Measurements from ENCODE around the gene SCN1B. TPM values are rescaled to one million over a fixed set of nuclear protein-coding genes. Genes with fewer than 3 reads are reported as not detected.

SCN1B gene
- total RNA-seq, 1 experiment from 2014 or later, result 8.0 TPM

DNA sequence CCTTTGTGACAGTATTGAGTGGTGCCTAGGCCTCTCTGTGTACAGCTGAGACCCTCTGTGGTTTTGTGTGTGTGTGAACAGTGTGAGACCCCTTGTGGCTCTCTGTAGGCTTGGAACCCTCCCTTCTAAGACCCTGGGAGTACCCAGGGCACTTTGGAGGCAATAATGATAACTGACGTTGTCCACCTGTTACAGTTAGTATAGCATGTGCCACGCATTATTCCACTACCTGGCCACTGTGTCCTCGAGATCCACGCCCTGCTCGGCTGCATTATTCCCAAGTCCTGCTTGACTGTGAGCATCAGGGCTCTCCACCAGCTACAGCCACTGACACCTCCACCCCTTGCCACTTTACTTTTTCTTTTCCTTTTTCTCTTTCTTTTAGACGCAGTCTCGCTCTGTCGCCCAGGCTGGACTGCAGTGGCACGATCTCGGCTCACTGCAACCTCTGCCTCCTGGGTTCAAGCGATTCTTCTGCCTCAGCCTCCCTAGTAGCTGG is 28.2 kb upstream of the SCN1B start:
- TF ChIP-seq, protein P1, sequence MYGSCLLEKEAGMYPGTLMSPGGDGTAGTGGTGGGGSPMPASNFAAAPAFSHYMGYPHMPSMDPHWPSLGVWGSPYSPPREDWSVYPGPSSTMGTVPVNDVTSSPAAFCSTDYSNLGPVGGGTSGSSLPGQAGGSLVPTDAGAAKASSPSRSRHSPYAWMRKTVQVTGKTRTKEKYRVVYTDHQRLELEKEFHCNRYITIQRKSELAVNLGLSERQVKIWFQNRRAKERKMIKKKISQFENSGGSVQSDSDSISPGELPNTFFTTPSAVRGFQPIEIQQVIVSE (CRISPR knock-in tag; IDR thresholded peaks at IDR 0.05; ENCODE audit: borderline replicate concordance), result no peak
- TF ChIP-seq ELF4 (CRISPR knock-in tag; IDR thresholded peaks at IDR 0.05; ENCODE audit: low read depth) (no peak), PRRX2 (CRISPR knock-in tag; IDR thresholded peaks at IDR 0.05) (no peak), FOXK1 (CRISPR knock-in tag; IDR thresholded peaks at IDR 0.05) (no peak), TCF7 (CRISPR knock-in tag; IDR thresholded peaks at IDR 0.05; ENCODE audit: low read depth) (no peak), TEAD1 (CRISPR knock-in tag; IDR thresholded peaks at IDR 0.05) (no peak), NFYB (CRISPR knock-in tag; conservative IDR thresholded peaks at IDR 0.05; ENCODE audit: low read depth) (no peak), CBFB (CRISPR knock-in tag; IDR thresholded peaks at IDR 0.05; ENCODE audit: low read depth) (no peak), SOX15 (CRISPR knock-in tag; IDR thresholded peaks at IDR 0.05) (no peak), FOXP1 (CRISPR knock-in tag; IDR thresholded peaks at IDR 0.05; ENCODE audit: borderline replicate concordance) (no peak), TEAD4 (CRISPR knock-in tag; IDR thresholded peaks at IDR 0.05) (no peak), ZNF423 (CRISPR knock-in tag; IDR thresholded peaks at IDR 0.05) (no peak), NFE2L1 (CRISPR knock-in tag; IDR thresholded peaks at IDR 0.05) (no peak), ZBTB21 (CRISPR knock-in tag; IDR thresholded peaks at IDR 0.05; ENCODE audit: borderline replicate concordance) (no peak)
- TF ChIP-seq, protein P2, sequence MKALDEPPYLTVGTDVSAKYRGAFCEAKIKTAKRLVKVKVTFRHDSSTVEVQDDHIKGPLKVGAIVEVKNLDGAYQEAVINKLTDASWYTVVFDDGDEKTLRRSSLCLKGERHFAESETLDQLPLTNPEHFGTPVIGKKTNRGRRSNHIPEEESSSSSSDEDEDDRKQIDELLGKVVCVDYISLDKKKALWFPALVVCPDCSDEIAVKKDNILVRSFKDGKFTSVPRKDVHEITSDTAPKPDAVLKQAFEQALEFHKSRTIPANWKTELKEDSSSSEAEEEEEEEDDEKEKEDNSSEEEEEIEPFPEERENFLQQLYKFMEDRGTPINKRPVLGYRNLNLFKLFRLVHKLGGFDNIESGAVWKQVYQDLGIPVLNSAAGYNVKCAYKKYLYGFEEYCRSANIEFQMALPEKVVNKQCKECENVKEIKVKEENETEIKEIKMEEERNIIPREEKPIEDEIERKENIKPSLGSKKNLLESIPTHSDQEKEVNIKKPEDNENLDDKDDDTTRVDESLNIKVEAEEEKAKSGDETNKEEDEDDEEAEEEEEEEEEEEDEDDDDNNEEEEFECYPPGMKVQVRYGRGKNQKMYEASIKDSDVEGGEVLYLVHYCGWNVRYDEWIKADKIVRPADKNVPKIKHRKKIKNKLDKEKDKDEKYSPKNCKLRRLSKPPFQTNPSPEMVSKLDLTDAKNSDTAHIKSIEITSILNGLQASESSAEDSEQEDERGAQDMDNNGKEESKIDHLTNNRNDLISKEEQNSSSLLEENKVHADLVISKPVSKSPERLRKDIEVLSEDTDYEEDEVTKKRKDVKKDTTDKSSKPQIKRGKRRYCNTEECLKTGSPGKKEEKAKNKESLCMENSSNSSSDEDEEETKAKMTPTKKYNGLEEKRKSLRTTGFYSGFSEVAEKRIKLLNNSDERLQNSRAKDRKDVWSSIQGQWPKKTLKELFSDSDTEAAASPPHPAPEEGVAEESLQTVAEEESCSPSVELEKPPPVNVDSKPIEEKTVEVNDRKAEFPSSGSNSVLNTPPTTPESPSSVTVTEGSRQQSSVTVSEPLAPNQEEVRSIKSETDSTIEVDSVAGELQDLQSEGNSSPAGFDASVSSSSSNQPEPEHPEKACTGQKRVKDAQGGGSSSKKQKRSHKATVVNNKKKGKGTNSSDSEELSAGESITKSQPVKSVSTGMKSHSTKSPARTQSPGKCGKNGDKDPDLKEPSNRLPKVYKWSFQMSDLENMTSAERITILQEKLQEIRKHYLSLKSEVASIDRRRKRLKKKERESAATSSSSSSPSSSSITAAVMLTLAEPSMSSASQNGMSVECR (CRISPR knock-in tag; IDR thresholded peaks at IDR 0.05; ENCODE audit: borderline replicate concordance), result no peak
- TF ChIP-seq, protein P3, sequence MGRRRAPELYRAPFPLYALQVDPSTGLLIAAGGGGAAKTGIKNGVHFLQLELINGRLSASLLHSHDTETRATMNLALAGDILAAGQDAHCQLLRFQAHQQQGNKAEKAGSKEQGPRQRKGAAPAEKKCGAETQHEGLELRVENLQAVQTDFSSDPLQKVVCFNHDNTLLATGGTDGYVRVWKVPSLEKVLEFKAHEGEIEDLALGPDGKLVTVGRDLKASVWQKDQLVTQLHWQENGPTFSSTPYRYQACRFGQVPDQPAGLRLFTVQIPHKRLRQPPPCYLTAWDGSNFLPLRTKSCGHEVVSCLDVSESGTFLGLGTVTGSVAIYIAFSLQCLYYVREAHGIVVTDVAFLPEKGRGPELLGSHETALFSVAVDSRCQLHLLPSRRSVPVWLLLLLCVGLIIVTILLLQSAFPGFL (CRISPR knock-in tag; IDR thresholded peaks at IDR 0.05; ENCODE audit: borderline replicate concordance), result no peak
- TF ChIP-seq, protein P4, sequence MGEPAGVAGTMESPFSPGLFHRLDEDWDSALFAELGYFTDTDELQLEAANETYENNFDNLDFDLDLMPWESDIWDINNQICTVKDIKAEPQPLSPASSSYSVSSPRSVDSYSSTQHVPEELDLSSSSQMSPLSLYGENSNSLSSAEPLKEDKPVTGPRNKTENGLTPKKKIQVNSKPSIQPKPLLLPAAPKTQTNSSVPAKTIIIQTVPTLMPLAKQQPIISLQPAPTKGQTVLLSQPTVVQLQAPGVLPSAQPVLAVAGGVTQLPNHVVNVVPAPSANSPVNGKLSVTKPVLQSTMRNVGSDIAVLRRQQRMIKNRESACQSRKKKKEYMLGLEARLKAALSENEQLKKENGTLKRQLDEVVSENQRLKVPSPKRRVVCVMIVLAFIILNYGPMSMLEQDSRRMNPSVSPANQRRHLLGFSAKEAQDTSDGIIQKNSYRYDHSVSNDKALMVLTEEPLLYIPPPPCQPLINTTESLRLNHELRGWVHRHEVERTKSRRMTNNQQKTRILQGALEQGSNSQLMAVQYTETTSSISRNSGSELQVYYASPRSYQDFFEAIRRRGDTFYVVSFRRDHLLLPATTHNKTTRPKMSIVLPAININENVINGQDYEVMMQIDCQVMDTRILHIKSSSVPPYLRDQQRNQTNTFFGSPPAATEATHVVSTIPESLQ (CRISPR knock-in tag; IDR thresholded peaks at IDR 0.05), result no peak
- TF ChIP-seq, protein P5, sequence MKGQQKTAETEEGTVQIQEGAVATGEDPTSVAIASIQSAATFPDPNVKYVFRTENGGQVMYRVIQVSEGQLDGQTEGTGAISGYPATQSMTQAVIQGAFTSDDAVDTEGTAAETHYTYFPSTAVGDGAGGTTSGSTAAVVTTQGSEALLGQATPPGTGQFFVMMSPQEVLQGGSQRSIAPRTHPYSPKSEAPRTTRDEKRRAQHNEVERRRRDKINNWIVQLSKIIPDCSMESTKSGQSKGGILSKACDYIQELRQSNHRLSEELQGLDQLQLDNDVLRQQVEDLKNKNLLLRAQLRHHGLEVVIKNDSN (CRISPR knock-in tag; IDR thresholded peaks at IDR 0.05), result no peak
- TF ChIP-seq, protein P6, sequence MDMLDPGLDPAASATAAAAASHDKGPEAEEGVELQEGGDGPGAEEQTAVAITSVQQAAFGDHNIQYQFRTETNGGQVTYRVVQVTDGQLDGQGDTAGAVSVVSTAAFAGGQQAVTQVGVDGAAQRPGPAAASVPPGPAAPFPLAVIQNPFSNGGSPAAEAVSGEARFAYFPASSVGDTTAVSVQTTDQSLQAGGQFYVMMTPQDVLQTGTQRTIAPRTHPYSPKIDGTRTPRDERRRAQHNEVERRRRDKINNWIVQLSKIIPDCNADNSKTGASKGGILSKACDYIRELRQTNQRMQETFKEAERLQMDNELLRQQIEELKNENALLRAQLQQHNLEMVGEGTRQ (CRISPR knock-in tag; IDR thresholded peaks at IDR 0.05), result no peak
- TF ChIP-seq, protein P7, sequence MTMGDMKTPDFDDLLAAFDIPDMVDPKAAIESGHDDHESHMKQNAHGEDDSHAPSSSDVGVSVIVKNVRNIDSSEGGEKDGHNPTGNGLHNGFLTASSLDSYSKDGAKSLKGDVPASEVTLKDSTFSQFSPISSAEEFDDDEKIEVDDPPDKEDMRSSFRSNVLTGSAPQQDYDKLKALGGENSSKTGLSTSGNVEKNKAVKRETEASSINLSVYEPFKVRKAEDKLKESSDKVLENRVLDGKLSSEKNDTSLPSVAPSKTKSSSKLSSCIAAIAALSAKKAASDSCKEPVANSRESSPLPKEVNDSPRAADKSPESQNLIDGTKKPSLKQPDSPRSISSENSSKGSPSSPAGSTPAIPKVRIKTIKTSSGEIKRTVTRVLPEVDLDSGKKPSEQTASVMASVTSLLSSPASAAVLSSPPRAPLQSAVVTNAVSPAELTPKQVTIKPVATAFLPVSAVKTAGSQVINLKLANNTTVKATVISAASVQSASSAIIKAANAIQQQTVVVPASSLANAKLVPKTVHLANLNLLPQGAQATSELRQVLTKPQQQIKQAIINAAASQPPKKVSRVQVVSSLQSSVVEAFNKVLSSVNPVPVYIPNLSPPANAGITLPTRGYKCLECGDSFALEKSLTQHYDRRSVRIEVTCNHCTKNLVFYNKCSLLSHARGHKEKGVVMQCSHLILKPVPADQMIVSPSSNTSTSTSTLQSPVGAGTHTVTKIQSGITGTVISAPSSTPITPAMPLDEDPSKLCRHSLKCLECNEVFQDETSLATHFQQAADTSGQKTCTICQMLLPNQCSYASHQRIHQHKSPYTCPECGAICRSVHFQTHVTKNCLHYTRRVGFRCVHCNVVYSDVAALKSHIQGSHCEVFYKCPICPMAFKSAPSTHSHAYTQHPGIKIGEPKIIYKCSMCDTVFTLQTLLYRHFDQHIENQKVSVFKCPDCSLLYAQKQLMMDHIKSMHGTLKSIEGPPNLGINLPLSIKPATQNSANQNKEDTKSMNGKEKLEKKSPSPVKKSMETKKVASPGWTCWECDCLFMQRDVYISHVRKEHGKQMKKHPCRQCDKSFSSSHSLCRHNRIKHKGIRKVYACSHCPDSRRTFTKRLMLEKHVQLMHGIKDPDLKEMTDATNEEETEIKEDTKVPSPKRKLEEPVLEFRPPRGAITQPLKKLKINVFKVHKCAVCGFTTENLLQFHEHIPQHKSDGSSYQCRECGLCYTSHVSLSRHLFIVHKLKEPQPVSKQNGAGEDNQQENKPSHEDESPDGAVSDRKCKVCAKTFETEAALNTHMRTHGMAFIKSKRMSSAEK (CRISPR knock-in tag; IDR thresholded peaks at IDR 0.05; ENCODE audit: borderline replicate concordance), result no peak
- POLR2A ChIA-PET, result no interaction called here
- ATAC-seq (no peak), DNase-seq (ENCODE audit: low spot score) (no peak)
- no peaks in the 10 kb centered on the region for H3K9me3 Mint-ChIP-seq
- CTCF ChIA-PET, result interaction anchor here (1.3 to 4.0 kb wide), 4 partner anchors 28 to 164 kb away, joined by 3 to 15 read pairs (median 5); no protein-coding TSS in a partner anchor
- H3K4me1 Mint-ChIP-seq, result peaks cover 60% of the 10 kb centered on the region
- H3K27me3 Mint-ChIP-seq (ENCODE audit: low read depth), result no peaks in the 10 kb centered on the region
- peak overlapping the region; percentile 93 for H3K27ac Mint-ChIP-seq
- peaks cover 42% of the 10 kb centered on the region for H3K36me3 Mint-ChIP-seq
- peak overlapping the region; percentile 100 for H3K4me3 Mint-ChIP-seq
